Left lung (tissue), 10 donors: ENCODE measurements around the gene B4GALT3. TPM values are rescaled to one million over a fixed set of nuclear protein-coding genes. Genes with fewer than 3 reads are reported as not detected.

Experiments
- ATAC-seq: fragments of 200-7000 bp; cut with Tn5 transposase; one replicate; pipeline ENCODE4 v1.9.1; 2020; ENCODE audit warnings: moderate library complexity
- DNase-seq, 4 donors: peaks; one replicate each; pipeline ENCODE4 v3.0.0-alpha.2; 2013 to 2020
- H3K27ac ChIP-seq, 2 donors: fragments of 200-600 bp; sonication (generic) in 1 of 2; one replicate each; pipeline versions ENCODE4 v1.5.0 to v1.8.0; 2020 to 2021
- H3K27me3 ChIP-seq, 2 donors: fragments of 200-600 bp; sonication (generic) in 1 of 2; one replicate each; pipeline versions ENCODE4 v1.5.0 to v1.8.0; 2020 to 2021
- H3K36me3 ChIP-seq, 2 donors: fragments of 200-600 bp; sonication (generic) in 1 of 2; one replicate each; pipeline versions ENCODE4 v1.5.0 to v1.8.0; 2020 to 2021
- H3K4me1 ChIP-seq, 2 donors: fragments of 200-600 bp; one replicate each; pipeline ENCODE4 v1.8.0; 2021
- H3K4me3 ChIP-seq, 2 donors: fragments of 200-600 bp; sonication (generic) in 1 of 2; one replicate each; pipeline versions ENCODE4 v1.5.0 to v1.8.0; 2020 to 2021; ENCODE audit warnings: mild to moderate bottlenecking in 1 of 2
- H3K9me3 ChIP-seq, 2 donors: fragments of 200-600 bp; sonication (generic) in 1 of 2; one replicate each; pipeline versions ENCODE4 v1.5.0 to v1.8.0; 2020 to 2021
- intact Hi-C, 2 donors: fragments of 100-400 bp; cut with DNase I; formaldehyde crosslinking; loops; one replicate each; pipeline versions ENCODE4 v1.11.2 to v1.14.2; 2022
- polyA plus RNA-seq, 6 donors: library from polyadenylated mRNA; unstranded; fragments of 120-200 nt; gene quantifications; one replicate each; pipeline ENCODE4 v1.2.1, GENCODE V29; 2013; ENCODE audit not compliant: insufficient read length in 6 of 6
- total RNA-seq, 2 donors: library from RNA; stranded (reverse); fragmentation: NEBNext Ultra II Directional; extraction: Animal tissue kit (Norgen Biotek cat#: 25700); gene quantifications; one replicate each; pipeline ENCODE4 v1.2.1, GENCODE V29; 2021
- TF ChIP-seq, protein P1 (sequence below), 2 donors: fragments of 200-600 bp; sonication (generic) in 1 of 2; IDR thresholded peaks; one replicate each; pipeline versions ENCODE4 v1.5.0 to v1.8.0; 2021; ENCODE audit warnings: antibody characterized with exemption in 2 of 2
- donor health status: DM: no; HTN: yes; CAD: no.
- donor health status: DM: no; HTN: no; CAD: no.

The B4GALT3 gene
- total and polyA plus RNA-seq, 8 donors = 35.3 to 42.3 (median 37.2) TPM

DNA sequence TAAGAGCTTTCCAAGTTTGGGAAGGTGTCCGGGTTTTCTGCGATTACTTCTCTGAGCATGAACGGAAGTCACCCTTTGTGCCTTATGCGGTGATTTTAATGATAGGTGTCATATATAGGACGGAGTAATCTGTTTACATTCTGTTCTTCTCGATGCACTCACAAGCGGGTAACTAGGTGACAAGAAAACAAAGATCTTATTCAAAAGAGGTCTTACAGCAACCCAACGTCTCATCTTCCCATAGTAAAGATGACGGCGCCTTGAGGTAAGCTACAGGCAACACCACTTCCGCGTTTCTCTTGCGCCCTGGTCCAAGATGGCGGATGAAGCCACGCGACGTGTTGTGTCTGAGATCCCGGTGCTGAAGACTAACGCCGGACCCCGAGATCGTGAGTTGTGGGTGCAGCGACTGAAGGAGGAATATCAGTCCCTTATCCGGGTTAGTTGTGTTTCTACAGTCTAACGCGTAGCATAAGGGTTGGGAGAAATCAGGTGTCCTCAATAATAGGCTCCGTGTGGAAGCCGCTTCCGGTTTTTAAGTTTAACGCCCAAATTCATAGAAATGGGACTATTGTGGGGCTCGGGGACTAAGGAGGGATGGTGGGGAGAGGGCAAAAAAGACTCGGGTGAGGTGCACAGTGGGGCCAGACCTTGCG lies 23.5 kb downstream of the B4GALT3 start, which contains the start of gene UFC1:
Gene UFC1, plus strand, starts transcription at position 297 of the 656 bp plus-strand sequence. Its CDS starts 20 bp downstream, at position 317.
- Histone ChIP-seq H3K27me3 (no peaks in the 10 kb centered on the region), H3K4me3 (peak within 1 kb of the TSS; percentile 61 to 66), H3K27ac (peak within 1 kb of the TSS; percentile 94 to 96), H3K36me3 (peaks cover 0 to 20% of the 10 kb centered on the region in 2 donors), H3K4me1 (peaks cover 2 to 28% of the 10 kb centered on the region in 2 donors), H3K9me3 (no peaks in the 10 kb centered on the region)
- TF ChIP-seq, protein P1, sequence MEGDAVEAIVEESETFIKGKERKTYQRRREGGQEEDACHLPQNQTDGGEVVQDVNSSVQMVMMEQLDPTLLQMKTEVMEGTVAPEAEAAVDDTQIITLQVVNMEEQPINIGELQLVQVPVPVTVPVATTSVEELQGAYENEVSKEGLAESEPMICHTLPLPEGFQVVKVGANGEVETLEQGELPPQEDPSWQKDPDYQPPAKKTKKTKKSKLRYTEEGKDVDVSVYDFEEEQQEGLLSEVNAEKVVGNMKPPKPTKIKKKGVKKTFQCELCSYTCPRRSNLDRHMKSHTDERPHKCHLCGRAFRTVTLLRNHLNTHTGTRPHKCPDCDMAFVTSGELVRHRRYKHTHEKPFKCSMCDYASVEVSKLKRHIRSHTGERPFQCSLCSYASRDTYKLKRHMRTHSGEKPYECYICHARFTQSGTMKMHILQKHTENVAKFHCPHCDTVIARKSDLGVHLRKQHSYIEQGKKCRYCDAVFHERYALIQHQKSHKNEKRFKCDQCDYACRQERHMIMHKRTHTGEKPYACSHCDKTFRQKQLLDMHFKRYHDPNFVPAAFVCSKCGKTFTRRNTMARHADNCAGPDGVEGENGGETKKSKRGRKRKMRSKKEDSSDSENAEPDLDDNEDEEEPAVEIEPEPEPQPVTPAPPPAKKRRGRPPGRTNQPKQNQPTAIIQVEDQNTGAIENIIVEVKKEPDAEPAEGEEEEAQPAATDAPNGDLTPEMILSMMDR (IDR thresholded peaks at IDR 0.05) = no peak
- DNase-seq (peak; percentile 83 to 92 (median 88)), ATAC-seq (peak; percentile 95)
- intact Hi-C loops = no loop called here

DNA sequence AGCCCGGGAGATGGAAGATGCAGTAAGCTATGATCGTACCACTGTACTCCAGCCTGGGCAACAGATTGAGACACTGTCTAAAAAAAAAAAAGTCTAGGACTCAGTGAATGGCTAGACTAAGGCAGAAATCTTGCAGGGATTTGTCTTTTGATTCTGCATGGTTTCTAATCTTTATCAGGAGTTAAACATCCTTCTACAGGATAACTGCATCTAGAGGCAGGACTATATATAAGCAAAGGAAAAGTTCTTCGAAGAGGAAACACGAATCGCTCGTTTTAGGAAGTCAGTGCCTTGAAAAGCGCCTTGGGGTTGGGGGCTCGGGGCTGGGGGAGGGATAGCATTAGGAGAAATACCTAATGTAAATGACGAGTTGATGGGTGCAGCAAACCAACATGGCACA lies 24.1 kb downstream of the B4GALT3 start:
- Histone ChIP-seq H3K27ac (peak overlapping the region; percentile 94 to 96), H3K4me1 (peaks cover 0 to 24% of the 10 kb centered on the region in 2 donors), H3K27me3 (no peaks in the 10 kb centered on the region), H3K4me3 (peak overlapping the region; percentile 61 to 66), H3K9me3 (no peaks in the 10 kb centered on the region), H3K36me3 (peaks cover 0 to 17% of the 10 kb centered on the region in 2 donors)
- intact Hi-C loops = no loop called here
- peak; percentile 7 for ATAC-seq
- DNase-seq = no peak
- TF ChIP-seq, protein P1 (IDR thresholded peaks at IDR 0.05) = no peak

DNA sequence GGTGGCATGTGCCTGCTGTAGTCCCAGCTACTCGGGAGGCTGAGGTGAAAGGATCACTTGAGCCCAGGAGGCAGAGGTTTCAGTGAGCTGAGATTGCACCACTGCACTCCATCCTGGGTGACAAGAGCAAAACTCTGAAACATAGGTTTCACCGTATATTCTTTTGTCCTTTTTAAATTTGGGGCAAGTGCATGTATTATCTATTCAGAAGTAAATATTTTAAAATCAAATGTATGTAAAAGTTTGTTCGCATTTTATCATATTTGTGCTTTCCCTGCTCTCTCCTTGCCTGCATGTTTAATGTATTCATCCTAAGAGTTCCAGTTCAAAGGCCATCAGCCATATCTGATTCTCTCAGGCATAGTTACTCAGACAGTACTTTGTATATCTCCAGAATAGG lies 31.5 kb downstream of the B4GALT3 start:
- intact Hi-C loops = no loop called here

DNA sequence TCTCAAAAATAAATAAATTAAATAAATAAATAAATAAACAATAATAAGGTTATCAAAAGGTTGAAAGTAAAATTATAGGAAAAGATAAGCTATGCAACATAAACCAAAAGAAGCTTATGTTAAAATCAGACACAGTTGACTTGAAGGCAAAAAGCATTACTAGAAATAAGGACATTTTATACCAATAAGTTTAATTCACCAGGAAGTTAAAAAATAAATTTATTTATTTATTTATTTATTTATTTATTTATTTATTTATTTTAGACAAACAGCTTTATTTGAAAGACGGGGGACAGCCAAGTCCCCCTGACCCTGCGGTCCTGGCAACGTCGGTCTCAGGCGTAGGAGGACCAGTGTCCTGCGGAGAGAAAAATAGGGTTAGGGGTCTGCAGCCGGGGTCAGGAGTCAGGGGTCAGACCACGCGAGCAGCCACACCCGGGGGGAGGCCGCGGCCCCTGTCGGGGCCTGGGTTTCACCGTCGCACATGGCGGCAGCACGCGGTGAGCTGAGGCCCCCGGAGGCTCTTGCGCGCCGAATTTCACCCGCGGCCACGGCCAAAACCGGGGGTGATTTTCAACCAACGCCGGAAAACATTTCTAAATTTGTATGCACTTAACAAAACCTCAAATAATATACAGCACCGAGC lies 36.4 kb downstream of the B4GALT3 start:
- no peak overlapping the region for H3K27ac ChIP-seq
- H3K4me1 ChIP-seq = peaks cover 0 to 17% of the 10 kb centered on the region in 2 donors
- no peak overlapping the region for H3K4me3 ChIP-seq
- intact Hi-C loops = no loop called here
- H3K27me3 ChIP-seq = no peaks in the 10 kb centered on the region
- TF ChIP-seq, protein P1 (IDR thresholded peaks at IDR 0.05) = no peak
- H3K36me3 ChIP-seq = no peaks in the 10 kb centered on the region
- H3K9me3 ChIP-seq = no peaks in the 10 kb centered on the region
- no peak for DNase-seq
- ATAC-seq = no peak

More for the DNA sequence above, 31.5 kb downstream of the B4GALT3 start:
- no peak overlapping the region for H3K4me3 ChIP-seq
- no peaks in the 10 kb centered on the region for H3K36me3 ChIP-seq
- H3K27me3 ChIP-seq = no peaks in the 10 kb centered on the region
- no peaks in the 10 kb centered on the region for H3K9me3 ChIP-seq
- TF ChIP-seq, protein P1 (IDR thresholded peaks at IDR 0.05) = no peak
- no peaks in the 10 kb centered on the region for H3K4me1 ChIP-seq
- ATAC-seq (no peak), DNase-seq (no peak)
- H3K27ac ChIP-seq = no peak overlapping the region

DNA sequence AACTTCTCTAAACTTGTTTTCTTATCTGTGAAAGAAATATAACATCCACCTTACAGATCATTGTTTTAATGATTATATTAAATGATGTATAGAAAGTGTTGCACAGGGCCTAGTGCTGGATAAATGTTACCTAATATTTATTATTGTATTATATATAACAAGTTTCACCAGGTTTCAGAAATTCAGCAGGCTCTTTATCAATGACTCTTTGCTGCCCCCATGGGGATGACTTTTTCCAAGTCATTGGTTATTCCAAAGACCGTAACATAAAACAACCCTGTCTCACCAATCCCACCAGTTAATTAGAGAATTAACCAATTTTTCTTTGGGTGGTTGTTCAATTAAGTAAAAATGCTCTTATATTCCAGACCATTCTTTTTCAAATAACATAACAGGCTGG lies 37.5 kb downstream of the B4GALT3 start:
- TF ChIP-seq, protein P1 (IDR thresholded peaks at IDR 0.05) = peak; percentile 24 to 42
- no peak overlapping the region for H3K4me3 ChIP-seq
- peaks cover 0 to 21% of the 10 kb centered on the region in 2 donors for H3K4me1 ChIP-seq
- DNase-seq = peak in 1 of 4 donors; percentile 54
- H3K27ac ChIP-seq = no peak overlapping the region
- no peaks in the 10 kb centered on the region for H3K36me3 ChIP-seq
- no peaks in the 10 kb centered on the region for H3K27me3 ChIP-seq
- no peaks in the 10 kb centered on the region for H3K9me3 ChIP-seq
- intact Hi-C loops = no loop called here
- peak; percentile 71 for ATAC-seq
